ENCODE measurements around the gene MYRFL.
A peak's percentile ranks its signal among the peaks of the same experiment; 100 is the strongest.

The MYRFL gene

DNA sequence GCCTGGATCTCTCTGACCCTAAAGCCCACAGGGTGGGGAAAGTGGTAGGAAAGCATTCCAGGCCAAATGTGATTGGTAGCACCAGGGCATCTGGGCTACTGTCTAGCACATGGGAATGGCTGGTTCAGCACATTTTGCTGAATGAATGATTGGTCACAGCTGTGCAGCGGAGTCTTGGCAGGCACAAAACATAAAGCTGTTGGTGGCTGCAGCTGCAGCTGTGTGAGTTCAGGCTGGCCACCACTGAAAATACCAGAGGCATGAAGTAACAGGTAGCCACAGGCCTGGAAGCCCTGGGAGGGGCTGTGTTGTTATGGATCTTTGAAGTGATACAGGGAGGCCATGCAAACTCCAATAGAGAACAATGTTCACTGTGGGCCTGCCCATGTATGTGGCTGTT lies 72.7 kb downstream of the MYRFL start:
- peak; percentile 79 for DNase-seq (ENCODE audit: low spot score)

DNA sequence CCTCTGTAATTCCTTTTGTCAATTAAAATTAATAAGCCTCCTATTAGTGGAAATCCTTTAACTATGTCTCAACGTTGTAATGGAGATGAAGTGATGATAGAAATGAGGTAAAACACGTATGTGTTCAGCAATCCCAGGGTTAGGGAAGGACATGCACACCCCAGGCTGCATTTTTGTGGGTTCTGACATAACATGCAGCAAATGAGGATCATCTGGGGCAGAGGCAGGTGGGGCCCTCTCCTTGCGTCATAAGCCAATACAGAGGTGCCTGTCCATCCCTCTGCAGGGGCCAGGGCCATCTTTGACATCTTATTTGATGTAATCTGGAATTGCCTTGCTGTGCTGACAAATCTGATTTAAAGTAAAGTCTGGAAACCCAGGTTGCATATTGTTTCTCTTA lies 73.2 kb downstream of the MYRFL start:
- DNase-seq (ENCODE audit: low spot score): peak; percentile 17

DNA sequence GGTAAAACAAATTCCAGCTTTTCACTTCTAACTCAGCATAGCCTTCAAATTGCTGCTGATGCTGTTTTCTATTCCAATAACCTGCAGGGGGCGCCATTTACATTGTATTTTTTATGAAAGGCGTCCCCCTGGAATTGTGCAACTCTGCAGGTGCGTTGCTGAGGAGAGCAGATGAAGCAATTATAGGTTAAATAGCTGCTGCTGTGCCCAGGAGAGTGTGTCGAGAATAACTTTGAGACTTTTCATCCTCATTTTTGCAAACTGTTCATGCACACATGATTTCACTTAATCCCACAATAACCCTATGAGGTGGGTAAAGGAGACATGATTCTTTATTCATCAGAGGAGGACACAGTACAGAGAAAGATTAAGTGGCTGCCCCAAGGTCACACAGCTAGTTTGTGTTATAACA lies 75.7 kb downstream of the MYRFL start:
- peak; percentile 64 for DNase-seq (ENCODE audit: low spot score)

DNA sequence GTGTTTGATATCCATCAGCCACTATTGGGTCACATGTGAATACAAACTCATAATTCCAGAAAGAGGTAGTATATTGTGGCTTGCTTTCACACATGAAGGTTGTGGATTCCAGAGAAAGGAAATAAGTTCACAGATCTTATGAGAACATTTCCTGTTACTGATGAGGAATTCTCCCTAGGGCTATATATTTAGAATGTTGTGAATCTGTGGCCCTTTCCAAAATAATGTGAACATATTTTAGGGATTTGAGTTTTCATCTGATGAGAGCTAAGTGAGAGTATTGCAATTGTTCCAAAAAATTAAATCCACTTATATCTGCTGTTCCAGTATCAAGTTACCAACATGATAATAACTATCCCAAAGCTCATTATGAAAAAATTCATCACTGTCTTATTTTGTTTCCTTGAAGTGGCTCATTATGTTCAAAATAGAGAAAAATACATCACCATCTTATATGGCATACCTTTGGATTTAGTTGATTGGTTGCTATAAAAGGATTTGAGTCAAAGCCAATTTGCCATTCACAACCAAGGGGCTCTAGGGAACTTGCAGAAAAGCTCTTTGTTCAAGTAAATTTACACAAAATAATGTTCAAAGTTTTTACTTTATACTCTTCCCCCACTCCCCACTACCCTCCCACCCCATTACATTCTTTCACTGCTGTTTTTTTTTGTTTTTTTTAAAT lies 76.3 kb downstream of the MYRFL start:
- DNase-seq (ENCODE audit: low spot score): no peak

DNA sequence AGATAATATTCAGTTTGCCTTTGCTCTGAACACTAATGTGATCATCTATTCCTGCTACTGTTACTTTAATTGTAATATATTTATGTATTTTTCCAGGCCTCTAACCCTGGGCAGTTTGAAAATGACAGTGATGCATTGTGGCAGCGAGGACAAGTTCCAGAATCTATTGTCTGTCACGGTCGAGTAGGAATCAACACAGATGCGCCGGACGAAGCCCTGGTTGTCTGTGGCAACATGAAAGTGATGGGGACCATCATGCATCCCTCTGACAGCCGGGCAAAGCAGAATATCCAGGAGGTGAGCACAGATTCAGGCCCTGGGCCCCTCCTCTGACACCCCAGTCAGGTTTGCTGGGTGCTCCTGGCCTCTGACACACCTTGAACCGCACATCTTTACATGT lies 78.5 kb downstream of the MYRFL start:
- DNase-seq (ENCODE audit: low spot score): no peak

DNA sequence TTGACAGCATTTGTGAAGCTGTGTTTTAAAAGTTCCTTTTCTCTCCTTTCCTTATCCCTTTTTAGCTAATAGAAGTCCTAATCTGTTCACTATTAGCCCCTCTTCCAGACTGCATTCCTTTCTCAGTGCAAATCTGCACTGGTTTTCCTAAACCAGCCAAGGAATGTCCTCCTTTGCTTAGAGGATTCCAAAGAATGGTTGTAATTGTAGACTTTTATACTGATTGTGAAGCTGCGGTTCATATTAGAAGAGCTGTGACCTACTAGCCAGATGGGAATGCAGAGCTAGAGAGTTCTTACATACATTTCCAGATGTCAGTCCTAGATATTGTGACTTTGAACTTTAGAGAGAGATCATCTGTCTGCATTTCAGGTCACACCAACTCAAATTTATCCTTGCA lies 79.8 kb downstream of the MYRFL start:
- no peak for DNase-seq (ENCODE audit: low spot score)

GRCh38 chr12:69905801-69906200 lies 80.8 kb downstream of the MYRFL start:
- no peak for DNase-seq (ENCODE audit: low spot score)

DNA sequence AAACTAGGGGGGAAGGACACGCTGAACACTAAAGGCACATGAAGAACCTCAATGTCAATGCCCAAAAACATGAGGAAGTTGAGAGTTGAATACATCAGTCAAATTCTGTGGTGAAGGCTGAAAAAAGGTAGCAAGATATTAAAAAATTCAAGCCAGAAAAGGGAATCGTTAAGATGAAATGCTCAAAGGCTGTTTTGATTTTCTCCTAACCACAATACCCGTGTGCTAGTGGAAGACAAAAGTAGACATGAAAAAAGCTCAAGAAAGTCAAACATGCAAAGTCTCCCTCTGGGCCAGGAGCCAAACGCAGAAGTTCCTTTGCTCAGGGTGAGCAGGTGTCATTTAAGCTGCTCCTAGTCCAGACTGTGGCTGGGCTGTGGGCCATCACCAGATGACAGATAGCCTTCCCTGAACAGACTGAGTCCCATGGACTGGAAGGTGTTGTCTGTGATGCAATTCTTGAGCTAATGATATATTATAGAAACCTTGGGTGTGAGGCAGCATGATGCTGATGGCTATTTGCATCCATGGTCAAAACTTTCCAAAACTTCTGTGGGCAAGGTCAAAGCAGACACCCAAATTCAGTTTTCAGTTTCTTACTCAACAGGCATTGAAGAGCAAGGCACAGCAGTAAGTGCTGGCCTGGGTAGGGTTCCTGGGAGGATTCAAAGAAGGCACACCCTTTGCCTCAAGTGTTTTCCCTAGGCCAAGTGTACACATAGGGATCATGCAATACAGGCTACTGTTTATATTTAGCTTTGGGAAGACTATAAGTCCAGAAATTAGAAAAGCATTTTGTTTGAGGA lies 81.6 kb downstream of the MYRFL start:
- no peak for DNase-seq (ENCODE audit: low spot score)

DNA sequence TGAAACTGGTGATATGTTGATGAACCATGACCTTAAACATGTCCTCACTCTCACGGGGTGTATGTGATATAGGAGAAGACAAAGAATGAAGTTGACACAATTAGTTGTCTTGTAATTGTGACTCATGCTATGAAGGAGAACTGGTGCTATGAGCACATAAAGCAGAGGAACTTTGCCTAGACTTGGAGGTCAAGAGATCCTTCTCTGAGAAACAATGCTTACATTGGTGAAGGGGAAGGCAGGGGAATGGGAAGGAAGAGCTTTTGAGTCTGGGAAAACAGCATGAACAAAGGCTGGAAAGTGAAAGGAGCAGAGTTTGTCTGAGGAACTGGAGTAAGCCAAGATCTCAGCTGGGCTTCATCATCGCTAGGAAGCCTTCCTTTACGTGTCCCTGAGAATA lies 83.2 kb downstream of the MYRFL start:
- DNase-seq (ENCODE audit: low spot score): no peak

- DNase-seq (ENCODE audit: low spot score): no peak
Observed at GRCh38 chr12:69910694-69911093, 85.7 kb downstream of the MYRFL start.

DNA sequence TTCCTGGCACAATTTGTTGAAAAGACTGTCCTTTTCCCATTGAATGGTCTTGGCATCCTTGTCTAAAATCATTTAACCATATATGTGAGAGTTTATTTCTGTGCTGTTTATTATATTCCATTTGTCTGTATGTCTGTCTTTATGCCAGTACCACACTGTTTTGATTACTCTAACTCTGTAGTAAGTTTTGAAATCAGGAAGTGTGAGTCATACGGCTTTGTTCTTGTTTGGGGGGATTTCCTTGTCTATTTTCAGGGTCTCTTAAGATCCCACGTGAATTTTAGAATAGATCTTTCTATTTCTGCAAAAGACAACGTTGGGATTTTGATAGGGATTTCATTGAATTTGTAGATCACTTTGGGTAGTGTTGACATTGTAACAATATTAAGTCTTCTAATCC lies 88.5 kb downstream of the MYRFL start:
- DNase-seq (ENCODE audit: low spot score): no peak

DNA sequence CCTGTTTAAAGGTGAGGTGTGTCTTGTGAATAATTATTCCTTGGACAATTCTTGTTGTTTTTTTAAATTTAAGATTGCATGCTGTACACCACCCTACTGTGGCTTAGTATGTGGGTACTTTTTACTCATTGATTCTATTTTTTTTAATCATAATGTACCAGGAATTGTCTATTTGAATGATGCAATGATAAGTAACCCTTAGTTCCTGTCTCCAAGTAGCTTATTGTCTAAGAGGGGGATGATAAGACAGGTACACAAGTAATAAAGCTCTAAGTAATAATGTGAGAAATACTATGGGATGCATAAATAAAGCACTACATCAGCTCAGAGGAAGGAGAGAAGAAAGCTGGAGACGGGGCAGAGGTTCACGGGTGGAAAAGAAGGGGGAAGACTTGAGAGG lies 90.9 kb downstream of the MYRFL start:
- no peak for DNase-seq (ENCODE audit: low spot score)

GRCh38 chr12:69916544-69917235 lies 91.7 kb downstream of the MYRFL start:
- DNase-seq (ENCODE audit: low spot score): no peak

- DNase-seq (ENCODE audit: low spot score): no peak
Observed at GRCh38 chr12:69918287-69918686, 93.3 kb downstream of the MYRFL start.

DNA sequence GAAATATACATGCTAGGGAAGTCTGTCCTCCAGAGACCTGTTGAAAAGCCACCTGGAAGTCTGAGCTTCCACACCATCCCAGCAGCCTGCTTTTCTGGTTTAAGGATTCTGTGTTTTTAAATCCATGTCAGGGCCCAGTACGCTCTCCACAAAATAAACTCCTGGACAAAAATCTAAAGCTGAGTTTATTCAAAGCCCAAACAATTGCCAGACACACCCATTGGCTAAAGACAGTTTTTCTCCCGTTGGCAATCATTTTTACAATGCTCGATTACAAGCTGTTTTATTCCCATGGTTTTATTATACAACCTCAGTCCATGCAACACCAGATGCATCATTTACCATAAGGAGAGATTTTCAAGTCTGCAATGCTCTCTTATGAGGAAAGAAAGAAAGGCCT lies 94.5 kb downstream of the MYRFL start:
- DNase-seq (ENCODE audit: low spot score): no peak

DNA sequence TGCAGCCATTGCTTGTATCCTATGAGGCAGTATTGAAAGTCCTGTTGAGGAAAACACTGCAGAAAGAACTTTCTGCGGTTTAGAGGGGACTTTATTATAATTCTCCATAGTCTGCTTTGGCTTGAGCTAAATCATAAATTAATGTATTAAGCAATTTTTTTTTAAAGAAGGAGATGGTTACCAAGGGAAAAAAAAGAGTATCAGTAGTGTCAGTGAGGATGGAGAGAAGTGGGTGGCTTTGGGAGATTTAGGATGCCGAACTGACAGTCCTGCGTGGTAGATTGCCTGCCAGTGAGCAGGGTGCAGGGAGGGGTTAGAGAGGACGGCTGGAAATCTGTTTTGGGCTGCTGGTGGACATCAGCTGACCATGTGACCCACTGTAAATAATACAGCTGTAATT lies 96.8 kb downstream of the MYRFL start:
- DNase-seq (ENCODE audit: low spot score): no peak

GRCh38 chr12:69922999-69923398 lies 98.0 kb downstream of the MYRFL start:
- no peak for DNase-seq (ENCODE audit: low spot score)

GRCh38 chr12:69925291-69925690 lies 100.3 kb downstream of the MYRFL start:
- DNase-seq (ENCODE audit: low spot score): no peak

GRCh38 chr12:69927164-69927563 lies 102.1 kb downstream of the MYRFL start:
- no peak for DNase-seq (ENCODE audit: low spot score)

- no peak for DNase-seq (ENCODE audit: low spot score)
Observed at GRCh38 chr12:69929125-69929524, 104.1 kb downstream of the MYRFL start.

- no peak for DNase-seq (ENCODE audit: low spot score)
Observed at GRCh38 chr12:69929531-69929930, 104.5 kb downstream of the MYRFL start.

DNA sequence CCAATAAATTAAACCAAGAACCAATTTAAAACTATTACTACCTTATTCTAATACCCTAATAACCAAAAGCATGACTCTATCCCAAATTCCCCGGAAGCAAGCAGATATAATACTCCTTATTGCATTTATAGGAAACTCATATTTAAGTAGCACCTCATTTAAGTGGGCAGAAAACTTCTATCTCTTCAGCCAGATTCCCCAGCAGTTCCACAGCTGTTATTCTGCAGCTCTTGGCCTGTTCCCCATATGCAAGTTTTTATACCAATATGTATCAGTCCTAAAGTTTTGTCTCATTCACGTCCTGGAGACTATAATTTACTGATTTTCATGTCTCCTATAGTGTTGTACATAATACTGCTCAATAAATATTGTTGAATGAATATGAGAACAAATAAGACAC lies 106.5 kb downstream of the MYRFL start:
- no peak for DNase-seq (ENCODE audit: low spot score)

DNA sequence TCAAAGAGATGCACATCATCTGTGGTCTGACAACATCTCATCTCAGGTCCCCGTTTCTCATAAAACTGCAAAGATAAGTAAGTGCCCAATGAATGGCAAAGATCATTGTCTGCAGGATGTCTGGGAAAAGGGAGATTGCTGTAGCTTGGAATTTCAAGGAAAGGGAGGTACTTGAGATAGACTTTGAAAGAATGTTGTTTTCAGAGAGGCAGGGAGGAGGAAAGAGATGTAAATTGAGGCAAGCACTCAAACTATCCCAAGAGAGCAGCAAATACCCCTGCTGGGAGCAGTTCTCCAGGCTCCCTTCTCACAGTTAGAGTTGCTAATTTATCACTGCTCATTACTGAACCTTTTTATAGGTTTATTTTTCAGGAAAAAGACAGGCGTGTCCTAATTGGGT lies 107.1 kb downstream of the MYRFL start:
- DNase-seq (ENCODE audit: low spot score): no peak

All from SW480 (cell line).